ENCODE data around the gene CALR3. TPM values are rescaled to one million over a fixed set of nuclear protein-coding genes. Genes with fewer than 3 reads are reported as not detected.

CALR3 gene
- total and polyA plus RNA-seq, 4 donors, result 0.05 to 0.08 TPM; not detected in 2

GRCh38 chr19:16470911-16471811, 24.8 kb downstream of the CALR3 start:
- peak overlapping the region; percentile 64 to 78 for H3K27ac ChIP-seq (ENCODE audit: low read depth in 1 of 2, low read length in 2 of 2)

GRCh38 chr19:16470541-16470910, 25.4 kb downstream of the CALR3 start:
- Histone ChIP-seq H3K4me1 (ENCODE audit: control insufficient read depth in 4 of 4, insufficient read depth in 4 of 4, low read length in 3 of 4) (peaks cover 0 to 22% (median 19%) of the 10 kb centered on the region in 4 donors), H3K27ac (ENCODE audit: low read depth in 1 of 2, low read length in 2 of 2) (peak overlapping the region; percentile 64 to 78), H3K36me3 (ENCODE audit: control insufficient read depth in 4 of 4, insufficient read depth in 3 of 4, low read depth in 1 of 4, low read length in 3 of 4) (no peaks in the 10 kb centered on the region), H3K27me3 (ENCODE audit: control insufficient read depth in 4 of 4, insufficient read depth in 4 of 4, low read length in 3 of 4) (no peaks in the 10 kb centered on the region), H3K9ac (ENCODE audit: low read depth in 1 of 2, low read length in 2 of 2) (no peak overlapping the region), H3K4me3 (ENCODE audit: low read depth in 1 of 3, low read length in 3 of 3) (peak overlapping the region in 2 of 3 donors; percentile 76 to 98), H3K9me3 (ENCODE audit: control insufficient read depth in 4 of 4, low read length in 3 of 4) (peaks cover 0 to 3% (median 0%) of the 10 kb centered on the region in 4 donors)
- no peak for DNase-seq (ENCODE audit: low spot score)
- WGBS, result 40% methylated on average over 7 of the region's 7 CpGs
- TF ChIP-seq YY1 (IDR thresholded peaks at IDR 0.05) (no peak), RXRA (IDR thresholded peaks at IDR 0.05) (no peak), TAF1 (conservative IDR thresholded peaks at IDR 0.05) (no peak), RAD21 (IDR thresholded peaks at IDR 0.05) (no peak), SP1 (IDR thresholded peaks at IDR 0.05) (no peak), FOXA2 (IDR thresholded peaks at IDR 0.05) (no peak), HNF4G (IDR thresholded peaks at IDR 0.05) (no peak), REST (IDR thresholded peaks at IDR 0.05) (no peak), MAX (IDR thresholded peaks at IDR 0.05) (no peak), NR2F2 (IDR thresholded peaks at IDR 0.05) (no peak), JUND (IDR thresholded peaks at IDR 0.05) (no peak), ATF3 (IDR thresholded peaks at IDR 0.05) (no peak), CTCF (IDR thresholded peaks at IDR 0.05; ENCODE audit: low read depth, low read length, missing input control) (no peak), FOXA1 (IDR thresholded peaks at IDR 0.05) (no peak), HNF4A (conservative IDR thresholded peaks at IDR 0.05) (no peak)

More at GRCh38 chr19:16470911-16471811, 24.8 kb downstream of the CALR3 start:
- under 1% methylated on average over 67 of the region's 67 CpGs for WGBS
- peaks cover 0 to 3% (median 0%) of the 10 kb centered on the region in 4 donors for H3K9me3 ChIP-seq (ENCODE audit: control insufficient read depth in 4 of 4, low read length in 3 of 4)
- no peaks in the 10 kb centered on the region for H3K36me3 ChIP-seq (ENCODE audit: control insufficient read depth in 4 of 4, insufficient read depth in 3 of 4, low read depth in 1 of 4, low read length in 3 of 4)
- H3K4me1 ChIP-seq (ENCODE audit: control insufficient read depth in 4 of 4, insufficient read depth in 4 of 4, low read length in 3 of 4), result peaks cover 0 to 22% (median 19%) of the 10 kb centered on the region in 4 donors
- TF ChIP-seq FOXA1 (IDR thresholded peaks at IDR 0.05) (no peak), REST (IDR thresholded peaks at IDR 0.05) (peak; percentile 24), YY1 (IDR thresholded peaks at IDR 0.05) (peak; percentile 43), MAX (IDR thresholded peaks at IDR 0.05) (peak; percentile 59), SP1 (IDR thresholded peaks at IDR 0.05) (no peak), GABPA (IDR thresholded peaks at IDR 0.05 in 1 of 2, conservative IDR thresholded peaks at IDR 0.05 in 1 of 2) (no peak), RAD21 (IDR thresholded peaks at IDR 0.05) (no peak)
- peak overlapping the region; percentile 12 to 54 for H3K9ac ChIP-seq (ENCODE audit: low read depth in 1 of 2, low read length in 2 of 2)
- no peaks in the 10 kb centered on the region for H3K27me3 ChIP-seq (ENCODE audit: control insufficient read depth in 4 of 4, insufficient read depth in 4 of 4, low read length in 3 of 4)
- DNase-seq (ENCODE audit: low spot score), result no peak
- H3K4me3 ChIP-seq (ENCODE audit: low read depth in 1 of 3, low read length in 3 of 3), result peak overlapping the region; percentile 69 to 98 (median 76)
